Hematopoietic multipotent progenitor cell treated with erythropoietin and hydrocortisone succinate and interleukin-3 and kit ligand, for 4 days (in vitro differentiated cells): Measurements from ENCODE around the gene SPX.

Experiments used
- DNase-seq: peaks from one replicate; pipeline ENCODE4 v3.0.0-alpha.2; 2015

The SPX gene

GRCh38 chr12:21526053-21526452 is at the start of gene SPX:
SPX (plus strand) TSS chr12:21526296; CDS start chr12:21526473, 177 bp downstream.
- no peak for DNase-seq

- no peak for DNase-seq
Measured at GRCh38 chr12:21476949-21477348, 49.1 kb upstream of the SPX start.

GRCh38 chr12:21478756-21479455 is 47.2 kb upstream of the SPX start:
- peak; percentile 12 for DNase-seq

- DNase-seq, result no peak
Measured at GRCh38 chr12:21483531-21483930, 42.6 kb upstream of the SPX start.

GRCh38 chr12:21485998-21486397 is 40.1 kb upstream of the SPX start:
- no peak for DNase-seq

- DNase-seq, result no peak
Measured at GRCh38 chr12:21499765-21500164, 26.3 kb upstream of the SPX start.

GRCh38 chr12:21500786-21501257 is 25.3 kb upstream of the SPX start:
- no peak for DNase-seq

GRCh38 chr12:21501258-21502163 is 24.6 kb upstream of the SPX start, which contains the start of the genes GOLT1B and RECQL:
GOLT1B (plus strand) TSS chr12:21501789; CDS start chr12:21501924, 135 bp downstream.
RECQL (minus strand) TSS chr12:21501635; CDS start chr12:21499570, 2,065 bp downstream.
- DNase-seq, result peak; percentile 99

GRCh38 chr12:21502164-21502496 is 24.0 kb upstream of the SPX start:
- DNase-seq, result peak; percentile 70

- peak; percentile 12 for DNase-seq
Measured at GRCh38 chr12:21502872-21503271, 23.2 kb upstream of the SPX start.

- no peak for DNase-seq
Measured at GRCh38 chr12:21505888-21506287, 20.2 kb upstream of the SPX start.

GRCh38 chr12:21507849-21508248 is 18.2 kb upstream of the SPX start:
- DNase-seq, result no peak

- DNase-seq, result no peak
Measured at GRCh38 chr12:21509768-21510167, 16.3 kb upstream of the SPX start.

- no peak for DNase-seq
Measured at GRCh38 chr12:21516281-21516680, 9.8 kb upstream of the SPX start.

GRCh38 chr12:21518451-21518850 is 7.6 kb upstream of the SPX start:
- DNase-seq, result no peak

GRCh38 chr12:21521541-21521940 is 4.6 kb upstream of the SPX start:
- DNase-seq, result no peak

GRCh38 chr12:21523148-21523547 is 2.9 kb upstream of the SPX start:
- no peak for DNase-seq

GRCh38 chr12:21526721-21527345 is 737 bp downstream of the SPX start:
- DNase-seq, result no peak

GRCh38 chr12:21527451-21528180 is 1.5 kb downstream of the SPX start:
- peak; percentile 87 for DNase-seq

- no peak for DNase-seq
Measured at GRCh38 chr12:21528953-21529352, 2.9 kb downstream of the SPX start.

- no peak for DNase-seq
Measured at GRCh38 chr12:21529456-21529855, 3.4 kb downstream of the SPX start.

- DNase-seq, result no peak
Measured at GRCh38 chr12:21538061-21538653, 12.1 kb downstream of the SPX start.
